Effector memory CD8-positive, alpha-beta T cell (primary cell): ENCODE measurements around the gene TKTL1.

Experiments used
- ATAC-seq: fragments of 150-1000 bp; cut with Tn5 transposase; replicated peaks from 2 replicates; pipeline ENCODE4 v1.10.0; 2021; ENCODE audit warnings: mild to moderate bottlenecking, moderate library complexity
- DNase-seq, 3 experiments: peaks; one replicate each; pipeline ENCODE4 v3.0.0; 2021
- H3K27ac Mint-ChIP-seq, 2 donors: one replicate each; pipeline ENCODE4 v1.8.0; 2022; ENCODE audit warnings: mild to moderate bottlenecking in 2 of 2, mixed read lengths in 2 of 2, moderate library complexity in 2 of 2
- H3K27me3 Mint-ChIP-seq, 2 donors: one replicate each; pipeline ENCODE4 v1.8.0; 2022; ENCODE audit warnings: mixed read lengths in 2 of 2
- H3K36me3 Mint-ChIP-seq: one replicate; pipeline ENCODE4 v1.8.0; 2022; ENCODE audit warnings: mild to moderate bottlenecking, moderate library complexity, mixed read lengths; ENCODE audit not compliant: insufficient read depth
- H3K4me1 Mint-ChIP-seq, 2 donors: one replicate each; pipeline ENCODE4 v1.8.0; 2022; ENCODE audit warnings: low read depth in 2 of 2, mixed read lengths in 2 of 2
- H3K4me3 Mint-ChIP-seq, 2 donors: one replicate each; pipeline ENCODE4 v1.8.0; 2022; ENCODE audit warnings: mild to moderate bottlenecking in 2 of 2, mixed read lengths in 2 of 2, moderate library complexity in 2 of 2
- H3K9me3 Mint-ChIP-seq, 2 donors: one replicate each; pipeline ENCODE4 v1.8.0; 2022; ENCODE audit warnings: mixed read lengths in 2 of 2

Gene TKTL1

GRCh38 chrX:154372612-154373022 is 77.0 kb downstream of the TKTL1 start:
- peak; percentile 11 for ATAC-seq
- Mint-ChIP-seq H3K4me3 (peak overlapping the region; percentile 86 to 92), H3K36me3 (peaks cover 50% of the 10 kb centered on the region), H3K9me3 (no peaks in the 10 kb centered on the region), H3K27ac (peak overlapping the region; percentile 92 to 96), H3K4me1 (peaks cover 14 to 16% of the 10 kb centered on the region in 2 donors), H3K27me3 (no peaks in the 10 kb centered on the region)
- DNase-seq = peak in 2 of 3 experiments; percentile 37 to 44

GRCh38 chrX:154373340-154374306 is 78.0 kb downstream of the TKTL1 start:
- Mint-ChIP-seq H3K27ac (peak overlapping the region in 1 of 2 donors; percentile 55), H3K27me3 (no peaks in the 10 kb centered on the region), H3K36me3 (peaks cover 45% of the 10 kb centered on the region), H3K4me1 (peaks cover 8 to 10% of the 10 kb centered on the region in 2 donors), H3K9me3 (no peaks in the 10 kb centered on the region), H3K4me3 (peak overlapping the region; percentile 71 to 86)
- ATAC-seq (no peak), DNase-seq (no peak)

GRCh38 chrX:154374313-154375155 is 78.9 kb downstream of the TKTL1 start, which contains the start of gene FLNA:
TSS of gene FLNA (minus strand) at chrX:154374634. CDS start at chrX:154371245, 3,389 bp downstream.
- Mint-ChIP-seq H3K9me3 (no peaks in the 10 kb centered on the region), H3K27me3 (no peaks in the 10 kb centered on the region), H3K27ac (peak within 1 kb of the TSS; percentile 49 to 55), H3K36me3 (peaks cover 43% of the 10 kb centered on the region), H3K4me3 (peak within 1 kb of the TSS; percentile 71 to 86), H3K4me1 (peaks cover 8 to 10% of the 10 kb centered on the region in 2 donors)
- DNase-seq (no peak), ATAC-seq (no peak)

GRCh38 chrX:154375156-154375504 is 79.5 kb downstream of the TKTL1 start:
- Mint-ChIP-seq H3K9me3 (no peaks in the 10 kb centered on the region), H3K4me3 (peak overlapping the region; percentile 18 to 19), H3K27ac (peak overlapping the region in 1 of 2 donors; percentile 49), H3K27me3 (no peaks in the 10 kb centered on the region), H3K36me3 (peaks cover 40% of the 10 kb centered on the region), H3K4me1 (peaks cover 11 to 14% of the 10 kb centered on the region in 2 donors)
- ATAC-seq (no peak), DNase-seq (no peak)

GRCh38 chrX:154376774-154377173 is 81.2 kb downstream of the TKTL1 start:
- H3K36me3 Mint-ChIP-seq = peaks cover 44% of the 10 kb centered on the region
- H3K9me3 Mint-ChIP-seq = no peaks in the 10 kb centered on the region
- H3K4me1 Mint-ChIP-seq = peaks cover 17 to 23% of the 10 kb centered on the region in 2 donors
- peak overlapping the region in 1 of 2 donors; percentile 8 for H3K4me3 Mint-ChIP-seq
- no peak overlapping the region for H3K27ac Mint-ChIP-seq
- DNase-seq = no peak
- no peak for ATAC-seq
- H3K27me3 Mint-ChIP-seq = no peaks in the 10 kb centered on the region

- Mint-ChIP-seq H3K27me3 (no peaks in the 10 kb centered on the region), H3K4me1 (peaks cover 14 to 16% of the 10 kb centered on the region in 2 donors), H3K4me3 (peak overlapping the region; percentile 43 to 82), H3K36me3 (peaks cover 45% of the 10 kb centered on the region), H3K27ac (peak overlapping the region; percentile 94 to 96), H3K9me3 (no peaks in the 10 kb centered on the region)
- peak; percentile 5 for ATAC-seq
- DNase-seq = peak in 2 of 3 experiments; percentile 41 to 91
These were observed 82.6 kb downstream of the TKTL1 start for GRCh38 chrX:154378059-154378798.

- no peaks in the 10 kb centered on the region for H3K9me3 Mint-ChIP-seq
- H3K27ac Mint-ChIP-seq = peak within 1 kb of the TSS; percentile 94 to 96
- ATAC-seq = peak; percentile 75
These were observed 83.4 kb downstream of the TKTL1 start, which contains the start of gene EMD for GRCh38 chrX:154378799-154379568. TSS of gene EMD (plus strand) at chrX:154379295. CDS start at chrX:154379485, 190 bp downstream.

GRCh38 chrX:154379569-154379951 is 84.0 kb downstream of the TKTL1 start:
- no peak for DNase-seq
- H3K4me1 Mint-ChIP-seq = peaks cover 12% of the 10 kb centered on the region in 2 donors
- peak overlapping the region; percentile 93 to 96 for H3K27ac Mint-ChIP-seq
- H3K4me3 Mint-ChIP-seq = peak overlapping the region; percentile 79 to 82
- no peak for ATAC-seq
- peaks cover 52% of the 10 kb centered on the region for H3K36me3 Mint-ChIP-seq
- no peaks in the 10 kb centered on the region for H3K9me3 Mint-ChIP-seq
- no peaks in the 10 kb centered on the region for H3K27me3 Mint-ChIP-seq

More at GRCh38 chrX:154378799-154379568, 83.4 kb downstream of the TKTL1 start, which contains the start of gene EMD:
- Mint-ChIP-seq H3K36me3 (peaks cover 50% of the 10 kb centered on the region), H3K27me3 (no peaks in the 10 kb centered on the region), H3K4me3 (peak within 1 kb of the TSS; percentile 79 to 82), H3K4me1 (peaks cover 12% of the 10 kb centered on the region in 2 donors)
- peak; percentile 92 to 93 (median 93) for DNase-seq
